HPDE6-E6E7 (cell line): ENCODE measurements around the gene GSK3A.
A peak's percentile ranks its signal among the peaks of the same experiment; 100 is the strongest.

ENCODE experiments used
- DNase-seq: peaks from one replicate; pipeline ENCODE4 v3.0.0; 2011; ENCODE audit warnings: missing footprints; ENCODE audit errors: extremely low spot score

GSK3A gene

DNA sequence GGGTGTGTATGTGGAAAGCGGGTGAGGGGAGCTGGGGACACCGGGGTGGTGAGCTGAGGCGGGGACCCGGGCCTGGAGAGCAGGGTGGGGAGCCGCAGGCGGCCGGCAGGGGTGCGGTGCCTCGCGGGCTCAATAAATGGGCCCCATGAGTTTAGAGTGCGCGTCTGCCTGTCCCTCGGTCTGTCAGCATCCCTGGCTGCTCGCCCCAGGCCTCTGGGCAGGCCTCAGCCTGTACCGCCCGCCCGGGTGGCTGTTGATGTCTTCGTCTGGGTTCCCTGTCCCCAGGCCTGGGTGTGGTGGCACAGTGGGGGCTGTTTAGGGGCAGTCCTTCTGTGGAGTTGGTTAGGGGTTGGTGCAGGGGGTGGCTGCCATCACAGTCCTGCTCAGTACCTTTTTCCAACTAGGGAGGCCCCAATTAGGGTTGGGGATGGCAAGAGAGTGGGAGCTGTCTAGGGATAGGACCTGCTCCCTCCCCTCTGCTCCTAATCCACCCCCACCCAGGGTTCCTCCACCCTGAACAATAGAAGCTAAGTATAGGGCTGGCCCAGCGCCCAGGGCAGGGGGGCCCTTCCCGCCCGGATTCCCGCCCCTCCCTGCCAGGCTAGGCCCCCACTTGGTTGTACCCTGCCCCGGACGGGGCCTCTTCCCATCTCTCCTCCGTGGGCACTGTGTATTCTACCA lies 38.9 kb upstream of the GSK3A start:
- no peak for DNase-seq

DNA sequence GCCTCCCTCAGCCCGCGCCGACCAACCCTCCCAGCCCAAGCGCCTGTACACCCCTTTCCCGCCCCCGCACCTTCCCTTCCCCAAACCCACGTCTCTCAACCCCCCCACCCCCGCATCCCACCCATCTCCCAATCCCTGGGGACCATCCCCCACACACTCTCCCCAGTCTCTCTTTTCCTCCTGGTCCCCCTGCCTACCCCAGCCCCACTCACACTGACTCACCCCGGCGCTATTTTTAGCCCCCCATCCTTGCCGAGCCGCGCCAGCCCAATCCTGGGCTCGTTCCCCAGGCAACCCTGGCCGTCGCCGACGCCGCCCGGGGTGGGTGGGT lies 38.4 kb upstream of the GSK3A start:
- DNase-seq: no peak

DNA sequence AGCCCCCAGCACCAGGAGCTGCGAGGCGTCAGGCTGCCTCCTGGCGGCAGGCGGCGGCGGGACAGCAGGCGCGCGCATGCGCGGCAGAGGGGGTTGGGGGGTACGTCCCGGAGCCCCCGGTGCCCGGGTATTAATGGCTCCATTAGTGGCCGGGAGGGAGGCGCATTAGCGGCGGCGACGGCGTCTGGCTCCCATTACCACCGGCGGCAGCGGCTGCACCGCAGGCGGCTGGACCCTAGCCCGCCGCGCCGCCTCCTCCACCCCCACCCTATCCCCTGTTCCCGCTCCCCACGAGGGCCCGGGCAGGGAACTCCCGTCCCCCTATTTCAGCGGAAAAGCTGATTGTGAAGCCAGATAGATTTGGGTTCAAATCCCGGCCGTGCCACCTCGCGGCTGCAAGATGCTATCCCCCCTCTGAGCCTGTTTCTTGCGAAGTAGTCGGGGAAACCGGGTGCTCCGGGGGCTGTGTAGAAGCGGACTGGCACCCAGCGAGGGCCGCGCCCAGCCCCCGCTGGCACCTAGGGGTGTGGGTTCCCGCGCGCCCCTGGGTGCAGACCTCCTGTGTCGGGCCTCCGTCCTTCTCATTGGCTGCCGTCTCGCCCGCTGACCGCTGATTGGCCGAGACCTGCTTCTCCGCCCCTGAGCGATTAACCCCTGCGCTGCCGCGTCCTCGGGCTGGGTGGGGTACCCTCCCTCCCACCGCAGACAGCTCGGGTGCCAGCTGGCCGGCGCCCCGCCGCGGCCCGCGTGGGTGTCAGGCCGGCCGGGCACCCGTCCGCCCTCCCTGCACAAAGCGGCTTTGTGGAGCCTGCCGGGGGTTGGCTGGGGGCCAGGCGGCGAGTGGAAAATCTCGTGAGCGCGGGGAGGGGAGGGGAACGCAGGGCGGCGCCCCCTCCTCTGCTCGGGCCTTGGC lies 37.8 kb upstream of the GSK3A start:
- peak; percentile 85 for DNase-seq

DNA sequence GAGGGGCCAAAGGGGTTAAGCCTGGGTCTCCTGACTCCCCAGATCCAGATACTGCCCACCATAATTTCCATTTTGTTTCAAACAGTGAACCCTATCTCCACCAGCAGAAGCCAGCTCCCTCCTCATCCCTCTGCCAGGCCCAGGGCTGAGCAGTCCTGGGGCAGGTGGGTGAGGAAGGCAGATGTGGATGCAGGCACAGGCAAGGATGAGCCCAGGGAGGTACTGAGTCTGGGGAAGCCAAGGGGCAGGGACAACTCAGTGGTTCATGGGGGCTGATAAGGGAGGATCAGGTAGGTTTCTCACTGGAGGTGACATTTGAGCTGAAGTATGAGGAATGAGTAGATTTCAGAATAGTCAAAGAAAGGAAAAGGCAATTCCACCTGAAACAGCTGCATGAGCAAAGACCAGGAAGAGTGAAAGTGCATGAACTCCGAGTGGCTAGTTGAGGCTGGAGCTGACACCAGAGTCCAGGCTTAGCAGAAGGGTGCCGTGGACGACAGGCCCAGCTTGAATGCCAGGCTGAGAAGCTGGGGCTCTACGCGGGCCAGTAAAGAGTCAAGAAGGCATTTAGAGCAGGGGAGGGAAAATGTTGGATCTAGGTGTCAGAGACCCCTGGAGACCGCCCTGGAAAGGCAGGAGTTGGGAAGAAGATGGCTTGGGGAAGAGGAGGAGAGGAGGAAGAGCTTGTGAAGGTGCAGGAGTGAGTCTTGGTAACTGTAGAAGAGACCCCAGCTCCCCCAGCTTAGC lies 36.9 kb upstream of the GSK3A start:
- no peak for DNase-seq

DNA sequence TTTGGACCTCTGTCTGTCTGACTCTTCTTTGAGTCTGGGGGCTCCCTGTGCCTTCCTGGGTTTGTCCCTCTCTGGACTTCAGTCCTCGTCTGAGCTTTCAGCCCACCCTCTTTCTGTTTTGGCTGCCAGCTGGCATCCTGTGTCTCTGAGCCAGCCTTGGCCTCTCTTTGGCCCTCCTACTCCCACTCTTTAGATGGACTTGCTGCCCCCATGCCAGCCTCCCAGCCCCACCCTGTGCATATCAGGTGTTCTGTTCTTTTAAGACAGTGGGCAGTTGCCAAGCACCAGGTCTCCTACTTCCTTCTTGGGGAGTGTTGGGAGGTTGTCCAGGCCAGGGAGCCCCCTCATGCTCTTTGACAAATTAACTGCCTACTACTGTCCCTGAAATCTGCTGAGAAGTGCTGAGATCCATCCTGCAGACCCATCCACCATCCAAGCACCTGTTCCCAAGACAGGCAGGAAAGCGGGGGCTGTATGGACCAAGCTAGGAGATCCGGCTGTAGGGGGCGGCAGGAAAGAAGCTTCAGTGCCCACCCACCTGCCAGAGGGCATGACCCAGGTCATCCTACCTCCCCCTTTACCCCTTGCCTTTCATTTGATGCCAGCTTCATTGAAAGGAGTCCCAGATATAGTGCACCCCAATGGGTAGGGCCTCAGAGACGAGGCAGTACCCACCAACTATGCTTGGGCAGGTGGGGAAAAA lies 36.2 kb upstream of the GSK3A start:
- no peak for DNase-seq

DNA sequence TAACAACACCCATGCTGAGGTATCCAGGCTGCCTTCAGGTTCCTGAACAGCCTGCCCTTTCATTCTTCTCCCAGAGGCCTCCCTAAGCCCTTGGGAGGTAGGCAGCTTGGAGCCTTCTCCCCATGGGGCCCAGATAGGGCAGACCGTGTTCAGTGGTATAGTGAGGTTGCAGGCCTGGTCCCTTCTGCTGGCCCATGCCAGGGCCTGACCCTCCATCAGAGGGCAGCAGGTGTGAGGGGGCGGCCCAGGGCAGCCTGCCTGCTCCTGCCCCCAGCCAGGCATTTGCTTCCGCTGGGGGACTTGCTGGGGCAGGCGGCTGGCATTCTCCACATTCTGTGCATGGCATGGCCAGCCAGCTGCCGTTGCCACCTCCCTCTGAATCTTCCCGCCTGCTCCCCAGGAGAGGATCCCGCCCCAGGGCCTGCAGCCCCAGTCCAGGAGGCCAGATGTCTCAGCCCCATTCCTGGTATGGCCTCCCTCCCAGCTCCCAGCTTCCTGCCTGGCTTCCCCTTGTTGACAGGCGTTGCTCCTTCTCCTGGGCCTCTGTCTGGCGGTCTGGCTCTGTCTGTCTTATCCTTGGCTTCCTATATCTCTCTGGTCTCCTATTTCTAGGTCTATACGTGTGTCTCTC lies 35.5 kb upstream of the GSK3A start:
- no peak for DNase-seq

DNA sequence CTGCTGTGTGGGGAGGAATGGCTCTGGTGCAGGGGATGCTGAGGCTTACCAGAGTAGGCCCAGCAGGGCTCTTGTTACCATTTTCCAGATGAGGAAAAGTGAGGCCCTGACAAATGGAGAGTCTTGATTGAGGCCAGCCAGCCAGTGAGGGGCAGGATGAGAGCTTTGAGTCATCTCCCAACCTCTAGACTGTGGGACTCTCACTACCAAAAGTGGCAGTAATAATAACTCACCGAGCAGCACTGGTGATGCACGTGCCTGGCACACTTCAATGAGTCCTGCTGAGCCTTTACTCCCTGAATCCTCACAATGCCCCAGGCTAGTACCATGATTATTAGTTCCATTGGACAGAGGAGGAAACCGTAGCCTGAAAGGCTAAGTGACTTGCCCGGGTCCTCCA lies 34.4 kb upstream of the GSK3A start:
- no peak for DNase-seq

DNA sequence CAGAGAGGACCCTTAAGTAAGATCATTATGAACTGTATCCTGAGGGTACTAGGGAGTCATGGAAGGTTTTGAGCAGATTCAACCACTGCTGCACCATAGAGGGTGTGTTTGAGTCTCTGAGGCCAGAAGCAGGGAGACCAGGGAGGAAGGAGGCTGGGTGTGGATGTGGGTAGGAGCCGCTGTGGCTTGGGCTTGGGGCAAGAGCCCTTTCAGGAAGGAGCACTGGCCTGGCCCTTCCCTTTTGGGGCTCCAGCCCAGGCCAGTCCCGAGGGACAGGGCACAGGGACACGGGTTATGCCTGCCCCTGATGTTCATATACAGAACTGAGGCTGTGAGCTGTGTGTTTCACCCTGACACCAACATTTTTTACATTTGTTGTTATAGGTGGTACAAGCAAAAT lies 33.9 kb upstream of the GSK3A start:
- DNase-seq: no peak

DNA sequence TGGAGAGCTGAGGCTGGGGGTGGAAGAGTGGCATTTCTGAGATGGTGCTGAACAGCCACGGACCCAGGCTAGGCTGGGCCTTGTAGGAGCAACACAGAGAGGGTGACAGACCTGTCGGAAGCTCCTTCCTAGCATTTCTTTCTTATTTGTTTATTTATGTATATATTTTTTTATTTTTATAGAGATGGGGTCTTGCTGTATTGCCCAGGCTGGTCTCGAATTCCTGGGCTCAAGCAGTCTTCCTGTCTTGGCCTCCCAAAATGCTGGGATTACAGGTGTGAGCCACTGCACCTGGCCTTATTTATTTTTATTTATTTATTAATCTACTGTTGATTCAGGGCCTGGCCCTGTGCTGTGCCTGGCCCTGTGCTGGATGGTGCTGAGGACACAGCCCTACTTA lies 33.1 kb upstream of the GSK3A start:
- no peak for DNase-seq

DNA sequence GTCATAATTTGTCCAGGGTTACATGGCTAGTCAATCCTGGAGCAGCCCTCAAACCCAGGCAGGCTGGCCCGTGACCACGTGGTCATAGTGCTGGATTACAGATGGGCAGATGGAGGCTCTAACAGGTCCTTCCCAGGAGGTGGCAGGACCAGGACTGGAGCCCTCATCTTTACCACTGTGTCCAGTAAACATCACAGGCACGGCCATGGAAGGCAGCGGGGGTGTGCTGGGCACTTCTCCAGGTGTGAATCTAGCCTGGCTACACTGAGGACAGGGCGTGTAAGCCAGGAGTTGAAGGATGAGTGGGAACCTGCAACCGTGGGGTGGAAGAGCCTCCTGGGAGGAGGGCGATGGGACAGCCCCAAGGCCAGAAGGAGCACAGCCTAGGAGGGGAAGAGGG lies 32.7 kb upstream of the GSK3A start:
- no peak for DNase-seq

DNA sequence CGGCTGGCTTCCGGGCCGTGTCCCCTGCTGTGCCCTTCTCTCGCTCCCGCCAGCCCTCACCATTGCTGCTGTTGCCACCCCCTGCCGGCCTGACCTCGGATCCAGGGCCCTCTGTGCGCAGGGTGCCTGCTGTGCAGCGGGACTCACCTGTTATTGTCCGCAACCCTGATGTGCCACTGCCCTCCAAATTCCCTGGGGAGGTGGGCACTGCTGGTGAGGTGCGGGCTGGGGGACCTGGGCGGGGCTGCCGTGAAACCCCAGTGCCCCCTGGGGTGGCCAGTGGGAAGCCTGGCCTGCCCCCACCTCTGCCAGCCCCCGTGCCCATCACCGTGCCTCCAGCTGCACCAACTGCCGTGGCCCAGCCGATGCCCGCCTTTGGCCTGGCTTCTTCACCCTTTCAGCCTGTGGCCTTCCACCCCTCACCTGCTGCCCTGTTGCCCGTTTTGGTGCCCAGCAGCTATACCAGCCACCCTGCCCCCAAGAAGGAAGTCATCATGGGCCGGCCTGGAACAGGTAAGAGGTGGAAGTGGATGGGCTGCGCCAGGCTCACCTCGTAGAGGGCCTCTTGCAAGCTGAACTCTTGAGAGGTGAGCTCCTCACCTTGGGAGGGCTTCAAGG lies 31.8 kb upstream of the GSK3A start:
- no peak for DNase-seq

DNA sequence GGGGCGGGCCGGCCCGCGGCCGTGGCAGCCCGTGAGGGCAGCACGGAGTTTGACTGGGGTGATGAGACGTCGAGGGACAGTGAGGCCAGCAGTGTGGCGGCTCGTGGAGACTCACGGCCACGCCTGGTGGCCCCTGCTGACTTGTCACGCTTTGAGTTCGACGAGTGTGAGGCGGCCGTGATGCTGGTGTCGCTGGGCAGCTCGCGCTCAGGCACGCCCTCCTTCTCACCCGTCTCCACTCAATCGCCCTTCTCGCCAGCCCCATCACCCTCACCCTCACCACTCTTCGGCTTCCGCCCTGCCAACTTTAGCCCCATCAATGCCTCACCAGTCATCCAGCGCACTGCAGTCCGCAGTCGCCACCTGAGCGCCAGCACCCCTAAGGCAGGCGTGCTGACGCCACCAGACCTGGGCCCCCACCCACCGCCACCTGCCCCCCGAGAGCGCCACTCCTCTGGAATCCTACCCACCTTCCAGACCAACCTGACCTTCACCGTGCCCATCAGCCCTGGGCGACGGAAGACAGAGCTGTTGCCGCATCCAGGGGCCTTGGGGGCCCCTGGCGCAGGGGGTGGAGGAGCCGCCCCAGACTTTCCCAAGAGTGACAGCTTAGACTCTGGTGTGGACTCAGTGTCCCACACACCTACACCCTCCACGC lies 31.1 kb upstream of the GSK3A start:
- no peak for DNase-seq

DNA sequence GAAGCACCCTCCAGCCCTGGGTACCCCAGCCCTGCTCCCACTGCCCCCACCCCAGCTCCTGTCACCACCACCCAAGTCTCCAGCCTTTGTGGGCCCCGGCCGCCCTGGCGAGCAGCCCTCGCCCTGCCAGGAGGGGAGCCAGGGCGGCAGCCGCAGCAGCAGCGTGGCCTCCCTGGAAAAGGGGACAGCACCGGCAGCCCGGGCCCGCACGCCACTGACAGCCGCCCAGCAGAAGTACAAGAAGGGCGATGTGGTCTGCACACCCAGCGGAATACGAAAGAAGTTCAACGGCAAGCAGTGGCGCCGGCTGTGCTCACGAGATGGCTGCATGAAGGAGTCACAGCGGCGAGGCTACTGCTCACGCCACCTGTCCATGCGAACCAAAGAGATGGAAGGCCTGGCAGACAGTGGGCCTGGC lies 30.6 kb upstream of the GSK3A start:
- DNase-seq: no peak

DNA sequence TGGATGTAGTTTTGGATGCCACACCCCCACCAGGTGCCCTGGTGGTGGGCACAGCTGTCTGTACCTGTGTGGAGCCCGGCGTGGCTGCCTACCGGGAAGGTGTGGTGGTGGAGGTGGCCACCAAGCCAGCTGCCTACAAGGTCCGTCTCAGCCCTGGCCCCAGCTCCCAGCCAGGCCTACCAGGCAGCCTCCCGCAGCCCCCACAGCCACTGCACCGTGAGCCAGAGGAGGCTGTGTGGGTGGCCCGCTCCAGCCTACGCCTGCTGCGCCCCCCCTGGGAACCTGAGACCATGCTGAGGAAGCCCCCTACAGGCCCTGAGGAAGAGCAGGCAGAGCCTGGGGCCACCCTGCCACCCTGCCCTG lies 30.1 kb upstream of the GSK3A start:
- no peak for DNase-seq

DNA sequence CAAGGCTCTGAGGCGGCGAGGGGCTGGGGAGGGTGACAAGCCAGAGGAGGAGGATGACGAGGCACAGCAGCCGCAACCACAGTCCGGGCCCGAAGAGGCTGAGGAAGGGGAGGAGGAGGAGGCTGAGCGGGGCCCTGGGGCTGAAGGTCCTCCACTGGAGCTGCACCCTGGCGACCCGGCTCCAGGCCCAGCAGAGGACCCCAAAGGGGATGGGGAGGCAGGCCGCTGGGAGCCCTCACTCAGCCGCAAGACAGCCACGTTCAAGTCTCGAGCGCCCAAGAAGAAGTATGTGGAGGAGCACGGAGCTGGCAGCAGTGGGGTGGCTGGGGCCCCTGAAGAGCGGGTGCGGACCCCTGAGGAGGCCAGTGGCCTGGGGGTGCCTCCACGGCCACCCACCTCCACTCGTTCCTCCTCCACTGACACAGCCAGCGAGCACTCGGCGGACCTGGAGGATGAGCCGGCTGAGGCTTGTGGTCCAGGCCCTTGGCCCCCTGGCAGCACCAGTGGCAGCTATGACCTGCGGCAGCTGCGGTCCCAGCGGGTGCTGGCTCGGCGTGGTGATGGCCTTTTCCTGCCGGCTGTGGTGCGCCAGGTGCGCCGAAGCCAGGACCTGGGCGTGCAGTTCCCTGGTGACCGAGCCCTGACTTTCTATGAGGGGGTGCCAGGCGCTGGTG lies 29.6 kb upstream of the GSK3A start:
- DNase-seq: no peak

DNA sequence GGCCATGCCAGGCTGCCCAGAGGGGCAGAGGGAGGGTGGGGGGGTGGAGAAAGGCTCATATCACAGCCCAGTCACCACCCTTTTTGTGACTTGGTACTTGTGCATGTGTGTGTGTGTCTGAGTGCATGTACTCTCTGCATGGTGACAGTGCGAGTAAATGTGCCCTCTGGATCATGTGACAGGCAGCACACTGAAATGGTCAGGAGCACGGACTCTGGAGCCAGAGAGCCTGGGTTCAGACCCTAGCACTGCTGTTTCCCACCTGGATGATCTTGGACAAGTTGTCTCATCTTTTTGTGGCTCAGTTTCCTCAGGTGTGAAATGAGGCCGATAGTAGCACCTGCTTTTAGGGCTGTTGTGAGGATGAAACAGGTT lies 28.6 kb upstream of the GSK3A start:
- DNase-seq: no peak

DNA sequence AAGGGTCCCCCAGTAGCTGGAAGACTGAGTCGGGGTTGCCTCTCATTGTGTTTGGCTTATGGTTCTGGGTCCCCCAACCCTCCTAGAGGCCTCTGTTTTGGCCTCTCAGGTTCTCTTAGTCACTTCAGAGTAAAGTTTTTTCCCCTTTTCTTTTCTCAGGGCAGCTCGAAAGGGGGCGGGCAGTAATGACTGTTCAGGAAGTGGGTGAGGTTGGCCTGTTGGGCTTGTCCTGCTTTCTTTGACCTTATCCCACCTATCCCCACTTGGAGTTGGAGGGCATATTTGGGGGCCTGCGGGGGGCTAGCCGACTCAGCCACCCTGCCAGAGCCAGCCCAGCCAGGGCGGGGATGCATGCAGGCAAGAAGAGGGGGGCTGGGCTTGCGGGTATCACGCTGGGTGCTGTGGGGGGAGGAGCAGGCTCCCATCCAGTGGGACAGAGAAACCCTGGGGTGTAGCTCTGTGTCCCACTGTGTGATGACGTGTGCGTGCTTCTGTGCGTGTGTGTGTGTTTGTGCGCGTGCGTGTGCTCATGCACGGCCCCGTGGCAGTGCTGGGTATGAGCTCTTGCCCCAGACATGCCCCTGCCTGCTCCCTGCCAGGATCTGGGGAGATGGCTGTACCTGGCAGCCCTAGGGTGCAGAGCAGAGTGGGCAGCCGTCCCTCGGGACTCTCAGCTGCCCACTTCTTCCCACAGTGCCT lies 28.1 kb upstream of the GSK3A start:
- peak; percentile 69 for DNase-seq

DNA sequence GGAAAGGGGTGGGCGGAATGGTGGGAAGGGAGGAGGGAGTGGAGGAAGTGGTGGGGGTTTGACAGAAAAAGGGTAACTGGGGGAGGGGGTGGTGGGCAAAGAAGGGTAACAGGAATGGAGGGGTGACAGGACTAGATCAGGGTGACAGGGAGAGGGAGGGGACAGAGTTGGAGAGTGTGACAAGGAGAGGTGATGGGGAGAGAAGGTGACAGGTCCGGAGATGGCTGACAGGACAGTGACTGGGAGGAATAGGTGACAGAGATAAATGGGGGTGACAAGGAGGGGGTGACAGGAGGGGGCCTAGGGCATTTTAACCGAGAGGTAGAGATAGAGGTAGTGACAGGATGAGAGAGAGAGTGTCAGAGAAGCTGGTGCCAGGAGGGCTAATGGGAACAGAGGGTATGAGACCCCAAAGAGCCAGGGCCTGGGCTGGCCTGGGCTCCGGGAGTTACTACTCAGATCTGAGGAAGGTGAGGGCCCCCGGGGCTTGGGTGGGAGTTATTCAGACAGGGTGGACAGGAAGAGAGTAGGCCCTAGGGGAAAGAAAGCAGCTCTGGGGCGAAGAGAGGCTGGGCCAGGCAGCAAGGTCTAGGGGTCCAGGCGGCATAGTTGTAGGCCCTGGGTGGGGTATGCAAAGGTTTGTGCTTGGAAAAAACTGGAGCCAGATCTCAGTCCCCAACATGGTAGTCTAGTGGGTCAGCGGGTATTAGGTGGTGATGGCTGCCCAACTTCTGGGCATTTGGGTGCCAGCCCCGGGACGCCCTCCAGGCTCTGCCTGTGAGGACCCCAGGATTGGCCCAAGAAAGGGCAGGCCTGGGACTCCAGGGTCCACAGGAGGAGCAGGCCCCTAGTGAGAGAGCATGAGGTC lies 27.3 kb upstream of the GSK3A start:
- DNase-seq: no peak
